Measurements from ENCODE around the gene PHF2. TPM values are rescaled to one million over a fixed set of nuclear protein-coding genes. Genes with fewer than 3 reads are reported as not detected.

Gene PHF2
- total and polyA plus RNA-seq, 2 experiments from 2014 or later, result 4.3 to 11.8 TPM

DNA sequence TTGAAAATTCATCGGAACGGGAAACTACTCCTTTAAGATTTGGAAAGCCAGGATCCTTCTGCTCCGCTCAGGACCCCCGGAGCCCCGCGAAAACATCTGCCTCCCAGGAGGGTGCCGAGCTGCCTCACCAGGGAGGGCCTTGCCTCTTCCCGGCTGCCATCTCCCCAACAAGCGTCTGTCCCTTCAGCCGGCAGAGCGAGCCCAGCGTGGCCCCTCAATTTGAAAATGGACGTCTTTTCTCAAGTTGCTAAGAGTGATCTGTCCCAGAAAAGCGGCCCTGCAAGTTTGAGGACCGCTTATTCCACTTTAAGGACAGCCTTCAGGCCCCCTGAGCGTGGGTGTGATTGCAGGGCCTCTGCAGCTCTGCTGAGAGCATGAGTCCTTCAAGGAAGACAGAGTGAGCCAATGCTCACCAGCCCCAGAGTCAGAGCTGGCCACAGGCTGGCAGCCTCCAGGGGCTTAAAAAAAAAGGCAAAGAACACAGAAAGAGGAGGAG, 101.3 kb downstream of the PHF2 start (continued):
- TF ChIP-seq, protein P1, sequence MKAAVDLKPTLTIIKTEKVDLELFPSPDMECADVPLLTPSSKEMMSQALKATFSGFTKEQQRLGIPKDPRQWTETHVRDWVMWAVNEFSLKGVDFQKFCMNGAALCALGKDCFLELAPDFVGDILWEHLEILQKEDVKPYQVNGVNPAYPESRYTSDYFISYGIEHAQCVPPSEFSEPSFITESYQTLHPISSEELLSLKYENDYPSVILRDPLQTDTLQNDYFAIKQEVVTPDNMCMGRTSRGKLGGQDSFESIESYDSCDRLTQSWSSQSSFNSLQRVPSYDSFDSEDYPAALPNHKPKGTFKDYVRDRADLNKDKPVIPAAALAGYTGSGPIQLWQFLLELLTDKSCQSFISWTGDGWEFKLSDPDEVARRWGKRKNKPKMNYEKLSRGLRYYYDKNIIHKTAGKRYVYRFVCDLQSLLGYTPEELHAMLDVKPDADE (IDR thresholded peaks at IDR 0.05), result no peak
- TF ChIP-seq CREB1 (CRISPR knock-in tag; IDR thresholded peaks at IDR 0.05; ENCODE audit: low read depth) (no peak), ZNF114 (CRISPR knock-in tag; IDR thresholded peaks at IDR 0.05) (no peak), EZH2phosphoT487 (IDR thresholded peaks at IDR 0.05; ENCODE audit: unreplicated experiment) (no peak), STAT1 (IDR thresholded peaks at IDR 0.05; ENCODE audit: unreplicated experiment) (no peak), POLR2AphosphoS5 (IDR thresholded peaks at IDR 0.05; ENCODE audit: low read depth) (no peak), EZH2 (IDR thresholded peaks at IDR 0.05; ENCODE audit: low read depth, unreplicated experiment) (no peak)
- TF ChIP-seq, protein P2, sequence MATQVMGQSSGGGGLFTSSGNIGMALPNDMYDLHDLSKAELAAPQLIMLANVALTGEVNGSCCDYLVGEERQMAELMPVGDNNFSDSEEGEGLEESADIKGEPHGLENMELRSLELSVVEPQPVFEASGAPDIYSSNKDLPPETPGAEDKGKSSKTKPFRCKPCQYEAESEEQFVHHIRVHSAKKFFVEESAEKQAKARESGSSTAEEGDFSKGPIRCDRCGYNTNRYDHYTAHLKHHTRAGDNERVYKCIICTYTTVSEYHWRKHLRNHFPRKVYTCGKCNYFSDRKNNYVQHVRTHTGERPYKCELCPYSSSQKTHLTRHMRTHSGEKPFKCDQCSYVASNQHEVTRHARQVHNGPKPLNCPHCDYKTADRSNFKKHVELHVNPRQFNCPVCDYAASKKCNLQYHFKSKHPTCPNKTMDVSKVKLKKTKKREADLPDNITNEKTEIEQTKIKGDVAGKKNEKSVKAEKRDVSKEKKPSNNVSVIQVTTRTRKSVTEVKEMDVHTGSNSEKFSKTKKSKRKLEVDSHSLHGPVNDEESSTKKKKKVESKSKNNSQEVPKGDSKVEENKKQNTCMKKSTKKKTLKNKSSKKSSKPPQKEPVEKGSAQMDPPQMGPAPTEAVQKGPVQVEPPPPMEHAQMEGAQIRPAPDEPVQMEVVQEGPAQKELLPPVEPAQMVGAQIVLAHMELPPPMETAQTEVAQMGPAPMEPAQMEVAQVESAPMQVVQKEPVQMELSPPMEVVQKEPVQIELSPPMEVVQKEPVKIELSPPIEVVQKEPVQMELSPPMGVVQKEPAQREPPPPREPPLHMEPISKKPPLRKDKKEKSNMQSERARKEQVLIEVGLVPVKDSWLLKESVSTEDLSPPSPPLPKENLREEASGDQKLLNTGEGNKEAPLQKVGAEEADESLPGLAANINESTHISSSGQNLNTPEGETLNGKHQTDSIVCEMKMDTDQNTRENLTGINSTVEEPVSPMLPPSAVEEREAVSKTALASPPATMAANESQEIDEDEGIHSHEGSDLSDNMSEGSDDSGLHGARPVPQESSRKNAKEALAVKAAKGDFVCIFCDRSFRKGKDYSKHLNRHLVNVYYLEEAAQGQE (IDR thresholded peaks at IDR 0.05; ENCODE audit: unreplicated experiment), result no peak

DNA sequence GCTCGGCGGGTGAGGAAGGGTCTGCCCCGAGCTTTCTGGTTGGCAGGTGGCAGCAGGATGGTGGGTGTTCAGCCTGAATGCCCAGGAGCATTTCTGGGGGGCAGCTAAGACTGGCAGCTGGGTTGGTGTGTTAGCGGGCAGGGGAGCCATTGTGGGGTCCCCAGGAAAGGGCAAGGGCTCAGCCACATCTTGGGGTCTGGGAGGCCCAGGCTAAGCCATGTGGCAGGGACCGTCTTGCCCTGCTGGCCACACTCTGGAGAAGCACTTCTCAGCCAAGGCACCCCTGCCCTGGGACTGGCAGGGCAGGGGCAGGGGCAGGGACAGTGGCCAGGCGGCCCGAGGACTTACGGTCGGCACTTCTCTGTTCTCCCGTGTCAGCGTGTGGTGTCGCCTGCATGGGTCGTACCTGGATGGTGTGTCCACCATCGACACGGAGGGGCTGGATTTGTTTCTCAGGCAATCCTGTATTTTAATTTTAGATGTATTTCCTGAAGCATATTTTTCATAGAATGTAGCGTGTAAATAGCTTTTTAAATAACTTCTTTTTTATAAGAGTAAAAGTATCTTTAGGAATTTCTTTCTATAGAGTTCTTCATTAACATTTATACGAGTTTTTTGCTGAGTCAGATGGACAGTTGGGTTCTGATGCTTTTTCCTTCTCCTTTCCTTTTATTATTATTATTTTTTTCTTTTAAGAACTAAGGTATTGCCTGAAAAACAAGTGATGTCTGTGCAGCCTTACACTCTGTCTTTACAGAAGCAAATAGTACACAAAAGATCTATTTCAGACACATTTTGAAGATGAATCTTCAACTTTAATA, 102.0 kb downstream of the PHF2 start:
- Histone ChIP-seq H3K9me2 (ENCODE audit: insufficient read depth) (no peaks in the 10 kb centered on the region), H4K20me1 (replicated peaks; ENCODE audit: insufficient read depth) (no peaks in the 10 kb centered on the region), H3K4me2 (no peak overlapping the region), H3K4me3 (no peak overlapping the region), H3F3A (replicated peaks; ENCODE audit: low read depth) (no peaks in the 10 kb centered on the region), H3K4me1 (ENCODE audit: insufficient read depth) (no peaks in the 10 kb centered on the region), H3K79me2 (replicated peaks; ENCODE audit: insufficient read depth) (no peaks in the 10 kb centered on the region), H2AFZ (no peak overlapping the region), H3K36me3 (ENCODE audit: insufficient read depth) (no peaks in the 10 kb centered on the region), H3K27ac (ENCODE audit: low read depth) (no peak overlapping the region), H3K27me3 (ENCODE audit: insufficient read depth) (no peaks in the 10 kb centered on the region)
- peaks cover 6% of the 10 kb centered on the region; the same call in 1 of the 3 replicates for H3K36me3 Mint-ChIP-seq (ENCODE audit: low read depth)
- H3K27ac Mint-ChIP-seq, result no peak overlapping the region
- ATAC-seq, result no peak
- H3K4me1 Mint-ChIP-seq, result peaks cover 3% of the 10 kb centered on the region
- H3K4me3 Mint-ChIP-seq, result no peak overlapping the region
- H3K9me3 Mint-ChIP-seq, result no peaks in the 10 kb centered on the region
- no peak for DNase-seq (ENCODE audit: low spot score)
- peaks cover 4% of the 10 kb centered on the region for H3K27me3 Mint-ChIP-seq (ENCODE audit: insufficient read depth, low read depth, poor library complexity)
- TF ChIP-seq, protein P1 (IDR thresholded peaks at IDR 0.05), result no peak
- no peak for TF ChIP-seq CREB1 (CRISPR knock-in tag; IDR thresholded peaks at IDR 0.05; ENCODE audit: low read depth)
- no peak for TF ChIP-seq NANOG (IDR thresholded peaks at IDR 0.05; ENCODE audit: borderline replicate concordance)
- no peak for TF ChIP-seq ZNF331 (CRISPR knock-in tag; IDR thresholded peaks at IDR 0.05; ENCODE audit: low read depth)
- no peak for TF ChIP-seq EZH2 (IDR thresholded peaks at IDR 0.05; ENCODE audit: low read depth, unreplicated experiment)
- no peak for TF ChIP-seq ZNF114 (CRISPR knock-in tag; IDR thresholded peaks at IDR 0.05)
- TF ChIP-seq, protein P3, sequence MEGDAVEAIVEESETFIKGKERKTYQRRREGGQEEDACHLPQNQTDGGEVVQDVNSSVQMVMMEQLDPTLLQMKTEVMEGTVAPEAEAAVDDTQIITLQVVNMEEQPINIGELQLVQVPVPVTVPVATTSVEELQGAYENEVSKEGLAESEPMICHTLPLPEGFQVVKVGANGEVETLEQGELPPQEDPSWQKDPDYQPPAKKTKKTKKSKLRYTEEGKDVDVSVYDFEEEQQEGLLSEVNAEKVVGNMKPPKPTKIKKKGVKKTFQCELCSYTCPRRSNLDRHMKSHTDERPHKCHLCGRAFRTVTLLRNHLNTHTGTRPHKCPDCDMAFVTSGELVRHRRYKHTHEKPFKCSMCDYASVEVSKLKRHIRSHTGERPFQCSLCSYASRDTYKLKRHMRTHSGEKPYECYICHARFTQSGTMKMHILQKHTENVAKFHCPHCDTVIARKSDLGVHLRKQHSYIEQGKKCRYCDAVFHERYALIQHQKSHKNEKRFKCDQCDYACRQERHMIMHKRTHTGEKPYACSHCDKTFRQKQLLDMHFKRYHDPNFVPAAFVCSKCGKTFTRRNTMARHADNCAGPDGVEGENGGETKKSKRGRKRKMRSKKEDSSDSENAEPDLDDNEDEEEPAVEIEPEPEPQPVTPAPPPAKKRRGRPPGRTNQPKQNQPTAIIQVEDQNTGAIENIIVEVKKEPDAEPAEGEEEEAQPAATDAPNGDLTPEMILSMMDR (conservative IDR thresholded peaks at IDR 0.05; ENCODE audit: low read depth in 2 of 2), result no peak
- no peak for TF ChIP-seq STAT1 (IDR thresholded peaks at IDR 0.05; ENCODE audit: unreplicated experiment)
- TF ChIP-seq EZH2phosphoT487 (IDR thresholded peaks at IDR 0.05; ENCODE audit: unreplicated experiment), result no peak
- TF ChIP-seq, protein P2 (IDR thresholded peaks at IDR 0.05; ENCODE audit: unreplicated experiment), result no peak
